HuH-7 (cell line): ENCODE results near the gene SREBF2.
A peak's percentile ranks its signal among the peaks of the same experiment; 100 is the strongest.
"Not testable (repeated sequence)": the region's sequence is repeated elsewhere in the genome, so short reads cannot be mapped to it uniquely, and the experiment has no call there.

Source experiments
- DNase-seq: peaks from one replicate; pipeline ENCODE4 v3.0.0; 2011; ENCODE audit warnings: low spot score

SREBF2 gene

GRCh38 chr22:41842996-41843970, 10.4 kb downstream of the SREBF2 start:
- no peak for DNase-seq

DNA sequence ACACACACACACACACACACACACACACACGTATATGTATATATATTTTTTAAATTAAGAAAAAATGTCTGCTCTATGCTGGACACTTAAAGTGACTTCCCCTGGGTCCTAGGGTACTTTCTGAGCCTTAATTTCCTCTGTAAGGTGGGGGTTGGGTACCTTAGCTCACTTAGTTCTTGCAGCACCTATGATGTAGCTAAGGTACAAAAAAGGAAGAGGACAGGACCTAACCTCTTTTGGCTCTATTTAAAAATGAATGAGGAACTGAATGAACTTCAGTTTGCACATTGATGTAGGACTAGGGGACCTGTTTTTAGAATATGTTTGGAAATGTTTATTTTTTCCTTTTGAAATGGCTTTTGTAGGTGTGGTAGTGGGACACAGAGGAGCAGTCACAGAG, 11.1 kb downstream of the SREBF2 start:
- DNase-seq, result no peak

GRCh38 chr22:41844513-41844912, 11.6 kb downstream of the SREBF2 start:
- DNase-seq, result no peak

- no peak for DNase-seq
These were observed 12.7 kb downstream of the SREBF2 start for GRCh38 chr22:41845380-41846267.

GRCh38 chr22:41846268-41846987, 13.5 kb downstream of the SREBF2 start:
- no peak for DNase-seq

DNA sequence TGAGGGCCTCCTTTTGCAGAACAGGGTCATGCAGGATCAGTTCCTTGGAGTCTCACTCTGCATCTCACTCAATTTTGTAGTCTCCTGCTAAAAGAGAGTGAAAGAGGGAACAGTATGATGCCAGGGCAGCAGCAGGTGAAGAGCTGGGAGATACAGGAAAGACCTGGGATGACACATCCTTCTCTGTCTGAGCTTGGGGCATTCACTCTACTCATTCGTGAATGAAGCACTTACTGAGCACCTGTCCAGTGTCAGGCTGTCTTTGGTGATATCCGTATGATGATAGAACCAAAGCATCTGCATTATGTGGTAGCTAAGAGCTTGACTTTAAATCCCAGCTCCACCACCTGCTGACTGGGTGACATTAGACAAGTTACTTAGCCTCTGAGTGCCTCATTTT, 14.4 kb downstream of the SREBF2 start:
- no peak for DNase-seq

DNA sequence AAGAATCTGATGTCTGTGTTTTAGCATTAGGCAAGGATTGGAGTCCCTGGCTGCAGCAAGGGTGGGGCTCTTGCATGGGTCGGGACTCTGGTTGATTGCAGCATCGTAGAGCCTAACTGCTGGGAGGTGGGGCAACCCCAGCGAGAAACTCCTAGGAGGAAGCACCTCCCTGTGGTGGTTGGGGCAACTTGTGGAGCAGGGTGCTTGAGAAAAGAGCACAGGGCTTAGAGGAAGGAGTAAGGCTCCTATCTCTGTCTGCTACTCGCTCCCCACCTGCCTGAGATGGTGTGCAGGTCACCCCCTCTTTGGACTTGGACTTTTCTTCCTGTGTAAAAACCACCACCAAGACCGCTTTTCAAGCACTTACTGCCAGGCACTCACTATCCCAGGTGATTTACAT, 15.6 kb downstream of the SREBF2 start:
- DNase-seq, result peak; percentile 66

DNA sequence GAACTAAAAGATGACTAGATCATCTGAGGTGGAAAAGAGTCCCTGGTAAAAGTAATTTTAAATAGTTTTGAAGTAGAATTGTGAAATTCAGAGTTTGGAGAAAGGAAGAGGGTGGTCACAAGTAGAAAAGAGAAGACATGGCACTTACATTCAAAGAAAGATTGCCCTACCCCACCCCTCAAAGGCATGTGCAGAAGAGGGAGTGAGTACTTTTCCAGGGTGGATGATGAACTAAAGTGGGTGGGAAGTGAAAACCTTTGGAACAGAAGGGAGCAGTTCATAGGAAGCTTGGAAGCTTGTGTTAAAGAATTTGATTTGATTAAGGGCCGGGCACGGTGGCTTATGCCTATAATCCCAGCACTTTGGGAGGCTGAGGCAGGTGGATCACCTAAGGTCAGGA, 23.6 kb downstream of the SREBF2 start:
- DNase-seq, result no peak

DNA sequence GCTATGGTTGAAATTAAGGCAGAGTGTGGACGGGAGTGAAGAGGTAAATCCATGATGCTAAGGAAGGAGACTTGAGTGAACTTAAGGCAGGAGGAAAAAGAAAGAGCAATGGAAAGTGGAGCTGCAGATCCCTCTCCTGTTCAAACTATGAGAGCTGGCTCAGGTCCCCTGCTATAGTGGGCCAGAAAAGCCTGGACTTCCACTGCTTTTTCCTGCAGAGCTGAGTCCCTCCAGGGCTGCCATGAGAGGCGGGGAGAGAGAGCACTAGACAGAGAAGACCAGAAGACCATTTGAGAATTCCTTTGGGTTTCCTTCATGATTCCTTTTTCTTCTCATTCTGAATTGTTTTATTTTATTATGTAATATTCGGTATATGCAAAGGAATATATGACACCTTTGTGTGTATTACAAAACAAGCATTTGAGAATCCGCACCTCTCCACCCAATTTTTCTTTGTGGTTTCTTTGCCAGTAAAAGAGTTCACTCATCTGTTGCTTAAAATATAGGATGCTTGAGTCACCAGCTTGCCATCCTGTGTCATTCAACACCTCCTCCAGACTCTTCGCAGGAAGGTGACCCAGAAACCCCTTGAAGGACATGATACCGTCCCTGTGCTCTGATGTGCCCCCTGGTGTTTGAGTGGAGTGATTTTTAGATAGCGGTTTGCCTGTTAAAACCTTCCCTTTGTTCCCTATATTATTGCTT, 24.4 kb downstream of the SREBF2 start:
- no peak for DNase-seq

DNA sequence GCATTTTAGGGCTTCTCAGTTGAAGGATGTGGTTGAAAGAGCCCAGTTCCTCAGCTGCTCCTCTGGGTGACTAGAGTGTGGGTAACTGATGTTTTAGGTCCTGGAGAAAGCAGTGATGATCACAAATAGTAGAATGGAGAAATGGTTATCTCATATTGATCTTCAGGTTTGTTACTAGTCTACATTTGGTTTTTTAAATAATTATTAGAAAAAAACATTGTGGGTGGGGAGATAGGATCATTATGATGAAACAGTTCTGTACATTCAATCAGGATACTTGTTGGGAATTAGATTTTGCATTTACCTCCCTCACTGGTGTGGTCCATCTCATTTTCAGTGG, 24.9 kb downstream of the SREBF2 start:
- no peak for DNase-seq

GRCh38 chr22:41862160-41862529, 29.2 kb downstream of the SREBF2 start:
- DNase-seq, result no peak

DNA sequence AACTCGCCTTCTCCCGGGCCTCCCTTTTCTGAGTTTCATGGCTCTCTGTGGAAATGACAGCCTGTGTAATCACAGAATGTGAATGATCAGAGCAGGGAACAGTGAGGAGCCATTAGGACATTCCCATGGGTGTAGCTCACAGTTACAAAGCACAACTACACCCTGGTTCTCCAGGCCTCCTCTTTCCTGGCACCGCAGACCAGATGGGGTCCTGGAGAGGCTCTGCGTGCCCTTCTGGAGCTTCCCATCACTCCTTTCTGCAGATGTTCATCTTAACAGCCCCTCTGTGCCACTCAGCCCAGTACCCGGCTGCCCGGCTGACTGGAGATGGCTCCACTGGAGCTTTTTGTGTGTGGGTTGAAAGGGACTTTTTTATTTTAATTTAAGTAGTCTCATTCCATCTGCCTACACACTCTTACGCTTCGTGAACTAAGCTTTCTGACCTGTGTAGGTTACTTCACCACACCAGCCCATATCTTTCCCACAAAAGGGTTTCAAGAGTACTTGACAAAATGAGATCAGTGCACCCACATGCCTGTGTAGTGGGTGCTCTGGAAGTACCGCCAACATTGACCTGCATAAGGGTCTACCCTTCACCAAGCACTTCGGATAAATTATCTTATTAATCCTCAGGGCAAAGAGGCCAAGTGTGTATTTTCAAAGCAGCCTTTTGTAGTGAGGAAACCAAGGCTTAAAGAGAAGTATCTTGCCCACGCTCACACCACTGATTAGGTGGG, 29.8 kb downstream of the SREBF2 start:
- no peak for DNase-seq

- DNase-seq, result no peak
These were observed 30.6 kb downstream of the SREBF2 start for GRCh38 chr22:41863472-41863871.

DNA sequence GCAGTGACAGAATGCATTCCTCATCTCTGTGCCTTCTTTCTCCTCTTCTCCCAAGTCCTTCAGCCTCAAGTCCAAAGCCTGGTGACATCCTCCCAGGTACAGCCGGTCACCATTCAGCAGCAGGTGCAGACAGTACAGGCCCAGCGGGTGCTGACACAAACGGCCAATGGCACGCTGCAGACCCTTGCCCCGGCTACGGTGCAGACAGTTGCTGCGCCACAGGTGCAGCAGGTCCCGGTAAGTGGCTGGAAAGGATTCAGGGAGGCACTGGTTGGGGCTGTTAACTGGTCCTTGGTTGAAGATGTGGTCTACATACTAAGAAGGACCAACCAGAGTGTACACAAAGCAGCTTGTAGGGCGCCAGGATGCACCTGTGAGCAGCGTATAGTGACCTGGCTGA, 35.7 kb downstream of the SREBF2 start:
- DNase-seq, result no peak

DNA sequence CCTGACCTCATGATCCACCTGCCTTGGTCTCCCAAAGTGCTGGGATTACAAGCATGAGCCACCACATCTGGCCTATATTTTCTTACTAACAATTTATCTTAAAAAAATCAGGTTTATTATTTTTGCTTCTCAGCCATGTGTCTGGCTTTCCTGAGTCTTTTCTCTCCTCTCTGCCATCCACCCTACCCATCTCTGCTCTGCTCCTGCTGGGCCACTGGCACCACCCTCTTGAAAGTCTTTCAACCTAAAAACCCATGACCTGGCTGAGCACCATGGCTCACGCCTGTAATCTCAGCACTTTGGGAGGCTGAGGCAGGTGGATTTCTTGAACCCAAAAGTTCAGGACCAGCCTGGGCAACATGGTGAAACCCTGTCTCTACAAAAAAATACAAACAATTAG, 37.2 kb downstream of the SREBF2 start:
- not testable (repeated sequence) for DNase-seq

- no peak for DNase-seq
These were observed 37.9 kb downstream of the SREBF2 start for GRCh38 chr22:41870786-41871185.

DNA sequence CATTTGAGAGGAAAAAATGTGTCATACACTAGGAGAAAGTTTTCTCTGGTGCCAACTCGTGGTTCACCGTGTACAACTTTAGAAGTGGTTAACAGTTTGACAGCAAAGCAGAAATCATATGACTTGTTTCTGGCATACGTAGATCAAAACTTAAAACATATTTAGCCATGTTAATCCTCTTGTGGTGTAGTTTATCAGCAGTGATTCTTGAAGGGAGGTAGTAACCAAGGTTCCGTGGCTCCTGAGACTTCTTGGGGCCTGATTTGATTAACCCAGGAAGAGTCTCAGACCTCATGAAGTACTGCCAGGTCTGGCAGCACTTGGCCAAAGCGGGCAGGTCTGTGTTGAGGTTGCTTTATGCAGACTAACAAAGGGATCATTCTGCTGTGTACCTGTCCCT, 40.5 kb downstream of the SREBF2 start:
- no peak for DNase-seq

DNA sequence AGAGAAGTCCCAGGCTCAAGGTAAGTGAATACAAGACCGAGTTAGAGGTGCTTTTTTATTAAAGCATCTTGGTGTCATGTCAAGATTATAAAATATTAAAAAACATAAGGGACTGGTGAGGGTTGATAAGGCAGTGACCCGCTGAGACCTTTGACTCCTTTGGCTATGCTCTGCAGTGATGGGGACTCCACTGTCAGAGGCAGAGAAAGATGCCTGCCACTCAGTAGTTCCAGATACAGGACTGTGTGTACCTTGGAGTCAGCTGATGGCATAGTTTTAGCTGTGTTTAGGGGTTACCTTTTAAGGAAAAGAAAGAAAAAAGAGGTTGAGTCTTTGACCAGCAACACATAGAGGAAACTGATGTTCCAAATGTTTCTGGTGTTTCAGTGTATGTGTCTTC, 41.2 kb downstream of the SREBF2 start:
- DNase-seq, result no peak

DNA sequence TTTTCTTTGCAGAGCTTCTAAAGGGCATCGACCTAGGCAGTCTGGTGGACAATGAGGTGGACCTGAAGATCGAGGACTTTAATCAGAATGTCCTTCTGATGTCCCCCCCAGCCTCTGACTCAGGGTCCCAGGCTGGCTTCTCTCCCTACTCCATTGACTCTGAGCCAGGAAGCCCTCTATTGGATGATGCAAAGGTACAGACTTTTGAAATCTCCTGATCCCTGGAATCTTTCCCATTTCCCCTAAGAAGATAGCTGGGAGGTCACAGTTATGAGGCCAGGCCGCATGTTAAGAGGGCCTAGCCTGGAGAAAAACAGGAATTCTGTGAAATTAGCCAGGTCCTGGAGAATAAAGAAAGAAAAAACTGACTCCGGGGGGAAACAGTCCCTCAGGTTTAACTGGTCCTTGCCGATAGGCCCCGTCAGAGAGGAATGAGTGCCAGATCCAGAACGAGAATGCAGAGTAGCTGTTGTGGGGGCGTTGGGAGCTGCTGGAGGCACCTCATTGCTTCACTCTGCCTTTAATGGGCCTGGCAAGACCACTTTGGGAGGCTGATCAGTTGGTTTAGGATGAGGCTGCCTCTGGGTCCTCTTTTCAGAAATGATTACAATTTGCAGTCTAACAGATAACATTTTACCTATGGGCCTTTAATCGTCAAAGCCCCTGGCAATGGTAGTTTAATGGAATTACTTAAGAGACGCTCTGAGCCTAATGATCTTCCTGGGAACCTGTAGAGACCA, 42.8 kb downstream of the SREBF2 start:
- DNase-seq, result no peak

DNA sequence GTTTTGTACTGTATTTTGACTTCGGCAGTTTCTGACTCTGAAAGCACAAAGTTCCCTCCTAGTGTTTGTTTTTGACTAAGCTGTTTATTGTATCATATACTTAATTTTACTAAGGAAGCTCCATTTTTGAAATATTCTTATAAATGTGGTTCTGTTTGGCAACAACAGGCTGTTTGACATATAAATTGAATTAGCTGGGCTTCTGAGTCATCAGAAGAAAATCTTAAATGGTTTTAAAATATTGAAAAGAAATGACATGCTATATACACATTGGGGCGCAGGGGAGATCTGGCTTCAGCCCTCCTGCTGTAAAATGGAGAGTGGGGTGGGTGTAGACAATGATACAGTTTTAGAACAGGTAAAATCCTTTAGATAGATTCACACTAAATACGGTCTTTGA, 43.4 kb downstream of the SREBF2 start:
- no peak for DNase-seq
